ENCODE results near the gene KIAA1958.

- TF ChIP-seq CTCF (IDR thresholded peaks at IDR 0.05) (no peak), POLR2A (IDR thresholded peaks at IDR 0.05) (no peak), EP300 (IDR thresholded peaks at IDR 0.05) (no peak)
Measured at GRCh38 chr9:112550531-112550930, 63.9 kb downstream of the KIAA1958 start.
